ENCODE data around the gene P4HA1.
"Not testable (repeated sequence)": the region's sequence is repeated elsewhere in the genome, so short reads cannot be mapped to it uniquely, and the experiment has no call there.

P4HA1 gene

GRCh38 chr10:73036285-73036684 is 60.4 kb downstream of the P4HA1 start:
- H3K9ac ChIP-seq (ENCODE audit: low read length); DNase-seq (ENCODE audit: low read depth); H3K4me1 ChIP-seq (ENCODE audit: control insufficient read depth, insufficient read depth, low read length); H3K9me3 ChIP-seq (ENCODE audit: control insufficient read depth, low read length); H3K4me3 ChIP-seq (ENCODE audit: low read length); H3K27me3 ChIP-seq (replicated peaks; ENCODE audit: control insufficient read depth, insufficient read depth, low read length): not testable (repeated sequence)
- H3K36me3 ChIP-seq (ENCODE audit: control insufficient read depth, insufficient read depth, low read length, severe bottlenecking): peaks cover 29% of the 10 kb centered on the region

GRCh38 chr10:73032536-73032935 is 64.1 kb downstream of the P4HA1 start:
- H3K9ac ChIP-seq (ENCODE audit: low read length): no peak overlapping the region
- no peaks in the 10 kb centered on the region for H3K27me3 ChIP-seq (replicated peaks; ENCODE audit: control insufficient read depth, insufficient read depth, low read length)
- H3K4me1 ChIP-seq (ENCODE audit: control insufficient read depth, insufficient read depth, low read length): no peaks in the 10 kb centered on the region
- peaks cover 45% of the 10 kb centered on the region for H3K36me3 ChIP-seq (ENCODE audit: control insufficient read depth, insufficient read depth, low read length, severe bottlenecking)
- no peak overlapping the region for H3K4me3 ChIP-seq (ENCODE audit: low read length)
- DNase-seq (ENCODE audit: low read depth): no peak
- H3K9me3 ChIP-seq (ENCODE audit: control insufficient read depth, low read length): no peaks in the 10 kb centered on the region

GRCh38 chr10:73026623-73027022 is 70.0 kb downstream of the P4HA1 start:
- not testable (repeated sequence) for H3K4me1 ChIP-seq (ENCODE audit: control insufficient read depth, insufficient read depth, low read length)

DNA sequence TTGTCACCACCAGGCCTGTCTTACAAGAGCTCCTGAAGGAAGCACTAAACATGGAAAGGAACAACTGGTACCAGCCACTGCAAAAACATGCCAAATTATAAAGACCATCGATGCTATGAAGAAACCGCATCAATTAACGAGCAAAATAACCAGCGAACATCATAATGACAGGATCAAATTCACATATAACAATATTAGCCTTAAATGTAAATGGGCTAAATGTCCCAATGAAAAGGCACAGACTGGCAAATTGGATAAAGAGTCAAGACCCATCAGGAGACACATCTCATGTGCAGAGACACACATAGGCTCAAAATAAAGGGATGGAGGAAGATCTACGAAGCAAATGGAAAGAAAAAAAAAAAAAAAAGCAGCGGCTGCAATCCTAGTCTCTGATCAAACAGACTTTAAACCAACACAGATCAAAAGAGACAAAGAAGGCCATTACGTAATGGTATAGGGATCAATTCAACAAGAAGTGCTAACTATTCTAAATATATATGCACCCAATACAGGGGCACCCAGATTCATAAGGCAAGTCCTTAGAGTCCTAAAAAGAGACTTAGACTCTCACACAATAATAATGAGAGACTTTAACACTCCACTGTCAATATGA is 73.1 kb downstream of the P4HA1 start:
- not testable (repeated sequence) for H3K9me3 ChIP-seq (ENCODE audit: control insufficient read depth, low read length); H3K9ac ChIP-seq (ENCODE audit: low read length); H3K27me3 ChIP-seq (replicated peaks; ENCODE audit: control insufficient read depth, insufficient read depth, low read length); H3K4me1 ChIP-seq (ENCODE audit: control insufficient read depth, insufficient read depth, low read length); H3K4me3 ChIP-seq (ENCODE audit: low read length); DNase-seq (ENCODE audit: low read depth)
- H3K36me3 ChIP-seq (ENCODE audit: control insufficient read depth, insufficient read depth, low read length, severe bottlenecking): peaks cover 23% of the 10 kb centered on the region

More at GRCh38 chr10:73026623-73027022, 70.0 kb downstream of the P4HA1 start:
- H3K27me3 ChIP-seq (replicated peaks; ENCODE audit: control insufficient read depth, insufficient read depth, low read length); H3K9me3 ChIP-seq (ENCODE audit: control insufficient read depth, low read length); H3K9ac ChIP-seq (ENCODE audit: low read length); H3K4me3 ChIP-seq (ENCODE audit: low read length); DNase-seq (ENCODE audit: low read depth): not testable (repeated sequence)
- peaks cover 26% of the 10 kb centered on the region for H3K36me3 ChIP-seq (ENCODE audit: control insufficient read depth, insufficient read depth, low read length, severe bottlenecking)

GRCh38 chr10:73022961-73023360 is 73.7 kb downstream of the P4HA1 start:
- H3K9me3 ChIP-seq (ENCODE audit: control insufficient read depth, low read length); H3K4me3 ChIP-seq (ENCODE audit: low read length); DNase-seq (ENCODE audit: low read depth); H3K4me1 ChIP-seq (ENCODE audit: control insufficient read depth, insufficient read depth, low read length); H3K27me3 ChIP-seq (replicated peaks; ENCODE audit: control insufficient read depth, insufficient read depth, low read length); H3K9ac ChIP-seq (ENCODE audit: low read length): not testable (repeated sequence)
- peaks cover 24% of the 10 kb centered on the region for H3K36me3 ChIP-seq (ENCODE audit: control insufficient read depth, insufficient read depth, low read length, severe bottlenecking)

GRCh38 chr10:73021538-73022164 is 75.0 kb downstream of the P4HA1 start:
- H3K9ac ChIP-seq (ENCODE audit: low read length); H3K4me3 ChIP-seq (ENCODE audit: low read length); DNase-seq (ENCODE audit: low read depth); H3K27me3 ChIP-seq (replicated peaks; ENCODE audit: control insufficient read depth, insufficient read depth, low read length); H3K9me3 ChIP-seq (ENCODE audit: control insufficient read depth, low read length): not testable (repeated sequence)
- H3K36me3 ChIP-seq (ENCODE audit: control insufficient read depth, insufficient read depth, low read length, severe bottlenecking): peaks cover 24% of the 10 kb centered on the region
- H3K4me1 ChIP-seq (ENCODE audit: control insufficient read depth, insufficient read depth, low read length): peaks cover 11% of the 10 kb centered on the region

- Histone ChIP-seq H3K36me3 (ENCODE audit: control insufficient read depth, insufficient read depth, low read length, severe bottlenecking) (peaks cover 30% of the 10 kb centered on the region), H3K27me3 (replicated peaks; ENCODE audit: control insufficient read depth, insufficient read depth, low read length) (no peaks in the 10 kb centered on the region), H3K9me3 (ENCODE audit: control insufficient read depth, low read length) (no peaks in the 10 kb centered on the region), H3K9ac (ENCODE audit: low read length) (no peak overlapping the region), H3K4me1 (ENCODE audit: control insufficient read depth, insufficient read depth, low read length) (peaks cover 11% of the 10 kb centered on the region), H3K4me3 (ENCODE audit: low read length) (no peak overlapping the region)
- no peak for DNase-seq (ENCODE audit: low read depth)
Measured at GRCh38 chr10:73021050-73021449, 75.6 kb downstream of the P4HA1 start.

GRCh38 chr10:73019100-73019499 is 77.6 kb downstream of the P4HA1 start:
- Histone ChIP-seq H3K36me3 (ENCODE audit: control insufficient read depth, insufficient read depth, low read length, severe bottlenecking) (peaks cover 45% of the 10 kb centered on the region), H3K9ac (ENCODE audit: low read length) (no peak overlapping the region)

GRCh38 chr10:73018632-73019031 is 78.0 kb downstream of the P4HA1 start:
- Histone ChIP-seq H3K9ac (ENCODE audit: low read length) (no peak overlapping the region), H3K36me3 (ENCODE audit: control insufficient read depth, insufficient read depth, low read length, severe bottlenecking) (peaks cover 50% of the 10 kb centered on the region), H3K9me3 (ENCODE audit: control insufficient read depth, low read length) (no peaks in the 10 kb centered on the region), H3K4me3 (ENCODE audit: low read length) (no peak overlapping the region), H3K4me1 (ENCODE audit: control insufficient read depth, insufficient read depth, low read length) (peaks cover 11% of the 10 kb centered on the region), H3K27me3 (replicated peaks; ENCODE audit: control insufficient read depth, insufficient read depth, low read length) (no peaks in the 10 kb centered on the region)
- no peak for DNase-seq (ENCODE audit: low read depth)

More at GRCh38 chr10:73019100-73019499, 77.6 kb downstream of the P4HA1 start:
- Histone ChIP-seq H3K4me3 (ENCODE audit: low read length) (no peak overlapping the region), H3K27me3 (replicated peaks; ENCODE audit: control insufficient read depth, insufficient read depth, low read length) (no peaks in the 10 kb centered on the region), H3K4me1 (ENCODE audit: control insufficient read depth, insufficient read depth, low read length) (peaks cover 11% of the 10 kb centered on the region), H3K9me3 (ENCODE audit: control insufficient read depth, low read length) (no peaks in the 10 kb centered on the region)
- DNase-seq (ENCODE audit: low read depth): no peak

GRCh38 chr10:73017955-73018480 is 78.6 kb downstream of the P4HA1 start:
- no peak for DNase-seq (ENCODE audit: low read depth)
- peaks cover 56% of the 10 kb centered on the region for H3K36me3 ChIP-seq (ENCODE audit: control insufficient read depth, insufficient read depth, low read length, severe bottlenecking)
- H3K9ac ChIP-seq (ENCODE audit: low read length): no peak overlapping the region

GRCh38 chr10:73015779-73016178 is 80.9 kb downstream of the P4HA1 start:
- Histone ChIP-seq H3K9me3 (ENCODE audit: control insufficient read depth, low read length) (no peaks in the 10 kb centered on the region), H3K9ac (ENCODE audit: low read length) (no peak overlapping the region), H3K36me3 (ENCODE audit: control insufficient read depth, insufficient read depth, low read length, severe bottlenecking) (peaks cover 59% of the 10 kb centered on the region), H3K4me1 (ENCODE audit: control insufficient read depth, insufficient read depth, low read length) (peaks cover 11% of the 10 kb centered on the region), H3K4me3 (ENCODE audit: low read length) (no peak overlapping the region), H3K27me3 (replicated peaks; ENCODE audit: control insufficient read depth, insufficient read depth, low read length) (no peaks in the 10 kb centered on the region)
- DNase-seq (ENCODE audit: low read depth): no peak

More at GRCh38 chr10:73017955-73018480, 78.6 kb downstream of the P4HA1 start:
- Histone ChIP-seq H3K4me1 (ENCODE audit: control insufficient read depth, insufficient read depth, low read length) (peaks cover 11% of the 10 kb centered on the region), H3K9me3 (ENCODE audit: control insufficient read depth, low read length) (no peaks in the 10 kb centered on the region), H3K4me3 (ENCODE audit: low read length) (no peak overlapping the region), H3K27me3 (replicated peaks; ENCODE audit: control insufficient read depth, insufficient read depth, low read length) (no peaks in the 10 kb centered on the region)

Data from adipocyte (in vitro differentiated cells).